ENCODE measurements around the gene TOR4A. TPM values are rescaled to one million over a fixed set of nuclear protein-coding genes. Genes with fewer than 3 reads are reported as not detected.

Gene TOR4A
- total and polyA plus RNA-seq, 9 of the 15 experiments (the other 6 are each of a cell fraction or from before 2014, with no cell fraction given) = 3.9 to 49.2 (median 8.8) TPM

GRCh38 chr9:137227853-137228505 is 49.5 kb upstream of the TOR4A start:
- Histone ChIP-seq H3K27me3 (ENCODE audit: control insufficient read depth in 2 of 2, insufficient read depth in 2 of 2, low read length in 2 of 2) (no peaks in the 10 kb centered on the region), H2AFZ (ENCODE audit: low read depth, low read length) (no peak overlapping the region), H3K9ac (ENCODE audit: insufficient read depth in 1 of 2, low read depth in 2 of 2, low read length in 2 of 2) (peak overlapping the region in 1 of 2 experiments; percentile 74; a peak in 2 of 4 replicates), H3K36me3 (ENCODE audit: control insufficient read depth, insufficient read depth, low read length) (no peaks in the 10 kb centered on the region), H3K4me1 (replicated peaks in 1 of 2; ENCODE audit: control insufficient read depth in 2 of 2, insufficient read depth in 2 of 2, low read length in 2 of 2) (peaks cover 15 to 97% of the 10 kb centered on the region in 2 experiments), H3K9me3 (replicated peaks; ENCODE audit: control insufficient read depth, insufficient read depth, low read depth, low read length) (no peaks in the 10 kb centered on the region), H3K4me3 (no peak overlapping the region), H3K79me2 (ENCODE audit: control insufficient read depth, insufficient read depth, low read length) (no peaks in the 10 kb centered on the region), H3K27ac (ENCODE audit: extremely low read depth, low read depth, low read length) (no peak overlapping the region), H3K4me2 (ENCODE audit: insufficient read depth, low read length) (peak overlapping the region; percentile 50; the same call in 1 of the 2 replicates), H4K20me1 (replicated peaks; ENCODE audit: control insufficient read depth, insufficient read depth, low read length) (no peaks in the 10 kb centered on the region), H3K9me1 (ENCODE audit: control insufficient read depth, insufficient read depth, low read length) (no peaks in the 10 kb centered on the region)
- 22% methylated on average over 10 of the region's 18 CpGs for WGBS (ENCODE audit: insufficient coverage, low coverage, missing lambda C conversion rate)
- no TSS peak for BruUV-seq (replicated peaks)
- no peak for ATAC-seq
- peak in 2 of 4 experiments; percentile 12 to 46 for DNase-seq (ENCODE audit: extremely low read depth in 1 of 4, low spot score in 3 of 4)
- no peak for FAIRE-seq
- in situ Hi-C loops (cut with MboI) = loop anchor here (5.0 to 25.0 kb wide), 3 partner anchors 41 to 441 kb away; partner anchors contain the start of genes ANAPC2, CCDC183, SSNA1 and TMEM141
- CTCF ChIA-PET (ENCODE audit: low intra/inter-chr PET ratio) = interaction anchor here (0.9 to 2.6 kb wide), 3 partner anchors 39 to 179 kb away, joined by 4 to 19 read pairs (median 5); partner anchors contain the start of genes ANAPC2 and SSNA1
- intact Hi-C loops (cut with micrococcal nuclease) = loop anchor here (1.0 to 2.0 kb wide), 3 partner anchors 40 to 177 kb away; partner anchors contain the start of genes ANAPC2 and SSNA1
- POLR2A ChIA-PET = interaction anchor here (0.6 to 1.9 kb wide), 5 partner anchors 13 to 207 kb away, joined by 3 to 6 read pairs (median 3); partner anchors contain the start of genes ANAPC2, MAN1B1 and SSNA1
- TF ChIP-seq PCBP1 (IDR thresholded peaks at IDR 0.05; ENCODE audit: low read depth, low read length, poor library complexity, severe bottlenecking) (peak; percentile 70), PBX2 (CRISPR knock-in tag; IDR thresholded peaks at IDR 0.05; ENCODE audit: low read depth) (no peak), PBX2 (tag; conservative IDR thresholded peaks at IDR 0.05; ENCODE audit: low read depth) (no peak), TARDBP (IDR thresholded peaks at IDR 0.05) (no peak), LARP7 (IDR thresholded peaks at IDR 0.05) (no peak), ZNF707 (CRISPR knock-in tag; conservative IDR thresholded peaks at IDR 0.05) (no peak), PHF21A (IDR thresholded peaks at IDR 0.05; ENCODE audit: borderline replicate concordance, low read depth) (no peak), EHMT2 (IDR thresholded peaks at IDR 0.05) (no peak), FIP1L1 (IDR thresholded peaks at IDR 0.05; ENCODE audit: low read depth, low read length, poor library complexity, severe bottlenecking) (peak; percentile 33), HDAC2 (IDR thresholded peaks at IDR 0.05) (no peak), NUFIP1 (IDR thresholded peaks at IDR 0.05; ENCODE audit: partially characterized antibody) (no peak), ZFX (CRISPR knock-in tag; IDR thresholded peaks at IDR 0.05) (peak; percentile 17; the same call in 1 of the 2 replicates), ZNF274 (IDR thresholded peaks at IDR 0.05; ENCODE audit: borderline replicate concordance, low read depth, low read length) (no peak), ZBTB7A (IDR thresholded peaks at IDR 0.05; ENCODE audit: borderline replicate concordance, control insufficient read depth, low read depth, low read length) (no peak), THAP7 (CRISPR knock-in tag; IDR thresholded peaks at IDR 0.05) (no peak), NR2F6 (CRISPR knock-in tag; IDR thresholded peaks at IDR 0.05) (no peak), RAD21 (CRISPR knock-in tag; conservative IDR thresholded peaks at IDR 0.05 in 1 of 2, IDR thresholded peaks at IDR 0.05 in 1 of 2) (no peak), NBN (IDR thresholded peaks at IDR 0.05; ENCODE audit: low read depth) (no peak)
